GM18520 (cell line): ENCODE data around the gene SOX9.
"Not testable (repeated sequence)": the region's sequence is repeated elsewhere in the genome, so short reads cannot be mapped to it uniquely, and the experiment has no call there.

Source experiments
- ATAC-seq: cut with Tn5 transposase; IDR thresholded peaks from one replicate; pipeline ENCODE4 v1.9.1; 2021; ENCODE audit not compliant: unreplicated experiment

SOX9 gene

DNA sequence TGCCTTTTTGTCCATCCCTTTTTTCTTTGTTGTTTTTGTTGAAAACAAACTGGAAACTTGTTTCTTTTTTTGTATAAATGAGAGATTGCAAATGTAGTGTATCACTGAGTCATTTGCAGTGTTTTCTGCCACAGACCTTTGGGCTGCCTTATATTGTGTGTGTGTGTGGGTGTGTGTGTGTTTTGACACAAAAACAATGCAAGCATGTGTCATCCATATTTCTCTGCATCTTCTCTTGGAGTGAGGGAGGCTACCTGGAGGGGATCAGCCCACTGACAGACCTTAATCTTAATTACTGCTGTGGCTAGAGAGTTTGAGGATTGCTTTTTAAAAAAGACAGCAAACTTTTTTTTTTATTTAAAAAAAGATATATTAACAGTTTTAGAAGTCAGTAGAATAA lies 4.9 kb downstream of the SOX9 start:
- no peak for ATAC-seq

DNA sequence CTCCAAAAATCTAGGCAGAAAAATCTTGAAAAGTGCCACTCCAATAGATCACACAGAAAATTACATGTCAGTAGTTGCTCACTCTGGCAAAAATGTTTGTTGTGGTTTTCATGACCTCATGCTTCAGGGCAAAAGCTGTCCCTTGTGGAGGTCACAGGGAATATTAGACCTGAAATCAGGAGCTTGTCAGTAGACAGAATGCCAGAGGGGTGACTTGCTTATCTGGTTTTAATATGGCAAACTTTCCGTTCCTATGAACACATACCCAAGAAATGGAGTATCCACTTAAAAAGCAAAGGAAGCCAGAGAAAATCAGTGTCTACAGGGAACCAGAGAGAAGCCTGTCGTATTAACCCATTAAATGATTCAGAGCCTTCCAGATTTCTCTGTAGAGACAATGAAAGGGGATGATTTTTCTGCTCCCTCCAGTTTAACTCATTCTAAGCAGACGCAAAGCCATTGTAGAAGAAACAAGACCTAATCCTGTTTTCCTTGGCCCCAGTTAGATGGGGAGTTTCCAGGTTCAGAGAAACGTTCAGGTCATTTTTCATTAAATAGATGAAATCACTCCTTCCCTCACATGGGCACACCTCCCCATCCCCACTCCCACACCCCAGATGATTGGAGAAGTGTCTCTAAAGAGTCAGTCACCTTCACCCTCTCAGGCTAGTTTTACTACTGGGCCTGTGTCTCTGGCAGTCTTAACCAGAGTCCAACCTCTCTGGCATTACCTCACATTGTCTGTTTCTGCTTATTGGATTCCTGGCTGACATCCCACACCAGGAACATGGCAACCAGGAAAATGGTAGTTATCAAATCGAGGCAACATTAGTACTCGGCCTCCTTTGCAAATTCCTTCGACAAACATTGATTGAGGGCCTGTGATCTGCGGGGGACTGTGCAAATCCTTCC lies 6.0 kb downstream of the SOX9 start:
- no peak for ATAC-seq

DNA sequence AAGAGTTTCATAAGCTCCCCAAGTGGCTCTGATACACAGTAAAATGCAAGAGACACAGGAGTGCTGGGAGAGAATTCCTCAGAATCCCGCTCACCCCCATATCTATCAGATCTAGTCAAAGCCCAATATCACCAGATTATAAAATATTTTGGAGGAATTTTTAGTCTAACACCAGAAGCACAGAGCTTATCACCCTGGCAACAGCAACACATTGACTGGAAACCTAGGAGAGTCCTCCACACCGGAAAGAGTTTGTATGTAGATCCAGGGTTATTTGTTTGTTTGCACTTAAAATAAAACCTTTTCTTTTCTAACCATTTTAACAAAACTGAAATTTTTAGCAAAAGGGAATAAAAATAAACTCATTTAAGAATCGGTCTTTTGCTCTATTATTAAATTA lies 7.2 kb downstream of the SOX9 start:
- ATAC-seq, result no peak

DNA sequence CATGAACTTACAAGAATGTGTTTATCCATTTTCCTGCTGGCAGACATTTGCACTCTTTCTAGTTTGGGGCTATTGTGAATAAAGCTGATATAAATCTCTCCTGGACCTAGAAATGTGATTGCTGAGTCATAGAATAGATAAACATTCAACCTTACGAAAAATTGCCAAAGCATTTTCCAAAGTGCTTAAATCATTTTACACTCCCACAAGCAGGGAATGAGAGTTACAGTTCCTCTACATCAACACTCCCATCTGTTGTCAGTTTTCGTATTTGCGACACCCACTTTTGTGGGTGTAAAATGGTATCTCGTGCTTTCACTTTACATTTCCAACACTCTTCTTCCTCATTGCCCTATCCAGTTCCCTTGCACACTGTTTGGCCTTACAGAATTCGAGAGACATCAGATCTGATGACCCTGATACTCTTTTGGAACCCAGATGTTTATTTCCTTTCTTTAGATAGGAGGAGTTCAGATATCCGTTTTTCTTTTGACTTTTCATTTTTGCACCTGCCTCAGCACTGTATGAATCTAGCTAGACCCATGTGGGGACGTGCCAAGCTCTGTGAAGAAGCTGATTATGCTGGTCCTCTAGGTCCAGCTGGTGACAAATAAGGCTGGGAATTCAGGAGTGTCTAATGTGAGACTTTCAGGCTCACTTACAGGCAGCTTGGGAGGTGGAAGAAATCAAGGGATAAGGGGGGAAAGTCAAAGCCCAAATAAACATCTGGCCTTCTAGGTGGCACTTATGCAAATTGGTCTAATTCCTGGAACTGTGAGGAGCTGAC lies 14.0 kb downstream of the SOX9 start:
- ATAC-seq, result no peak

DNA sequence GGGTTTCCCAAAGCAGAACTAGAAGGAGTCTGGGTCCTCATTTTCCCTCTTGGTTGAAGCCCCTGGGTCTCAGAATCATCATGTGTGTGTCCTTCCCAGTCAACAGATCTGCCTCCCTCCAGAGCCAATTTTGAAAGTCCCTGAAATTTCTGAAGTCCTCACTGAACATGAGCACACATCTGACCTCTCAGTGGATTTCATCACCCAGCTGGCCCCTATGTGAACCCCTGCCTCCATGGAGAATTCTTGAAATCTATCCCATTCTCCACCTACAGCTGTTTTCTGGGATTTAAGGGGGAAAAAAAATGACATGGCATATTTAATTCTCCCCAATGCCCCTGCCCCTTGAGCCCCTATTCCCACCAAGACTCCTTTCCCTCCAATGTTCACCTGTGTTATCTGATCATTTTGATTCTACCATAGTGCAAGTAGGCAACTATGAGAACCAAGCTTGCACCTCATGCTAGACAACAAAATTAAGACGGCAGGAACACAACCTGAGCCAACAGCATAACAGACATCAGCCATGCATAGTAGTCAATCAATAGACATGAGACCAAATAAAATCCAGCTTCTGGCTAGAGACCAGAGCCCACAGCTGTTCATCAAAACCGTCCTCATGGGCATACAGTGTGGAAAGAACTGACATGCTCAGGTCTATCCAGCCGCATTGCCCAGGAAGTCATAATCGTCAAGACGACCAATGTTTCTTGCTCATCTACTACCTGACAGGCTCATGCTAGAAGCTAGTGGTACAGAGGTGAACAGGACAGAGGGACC lies 14.9 kb downstream of the SOX9 start:
- no peak for ATAC-seq

DNA sequence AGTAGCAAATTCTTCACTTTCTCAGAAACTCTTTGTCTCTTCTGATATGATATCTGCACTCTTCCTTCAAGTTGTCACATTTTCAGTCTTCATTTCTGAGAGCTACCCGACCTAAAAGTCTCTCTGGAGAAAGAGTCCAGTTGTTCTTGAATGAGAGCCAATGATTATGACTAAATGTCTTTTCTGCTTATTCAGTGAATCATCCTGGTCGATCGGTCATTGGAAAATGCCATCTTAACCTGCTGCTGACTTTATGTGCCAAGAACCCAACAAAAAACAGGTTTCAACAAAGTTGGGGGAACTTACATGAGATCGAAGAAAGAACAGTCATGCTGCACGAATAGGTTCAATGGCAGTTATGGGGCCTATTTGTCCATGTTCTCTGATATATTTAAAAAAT lies 15.9 kb downstream of the SOX9 start:
- no peak for ATAC-seq

DNA sequence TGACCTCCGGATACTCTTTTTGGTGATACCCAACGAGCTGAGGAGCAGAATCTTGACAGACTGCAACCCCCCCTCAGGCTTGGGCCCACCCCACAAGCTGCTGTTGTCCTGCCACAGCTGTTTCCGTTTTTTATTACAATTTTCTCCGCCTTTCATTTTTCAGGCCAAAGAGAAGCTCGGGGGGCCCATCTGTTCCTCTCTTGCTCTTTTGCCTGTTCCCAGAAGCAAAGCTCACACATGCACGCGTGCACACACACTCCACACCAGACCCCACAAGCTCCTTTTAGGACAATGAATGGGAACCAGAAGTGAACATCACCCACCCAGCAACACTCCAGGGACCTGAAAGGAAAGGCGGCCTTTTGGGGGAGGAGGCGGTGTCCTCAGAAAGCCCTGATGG lies 16.3 kb downstream of the SOX9 start:
- ATAC-seq, result no peak

DNA sequence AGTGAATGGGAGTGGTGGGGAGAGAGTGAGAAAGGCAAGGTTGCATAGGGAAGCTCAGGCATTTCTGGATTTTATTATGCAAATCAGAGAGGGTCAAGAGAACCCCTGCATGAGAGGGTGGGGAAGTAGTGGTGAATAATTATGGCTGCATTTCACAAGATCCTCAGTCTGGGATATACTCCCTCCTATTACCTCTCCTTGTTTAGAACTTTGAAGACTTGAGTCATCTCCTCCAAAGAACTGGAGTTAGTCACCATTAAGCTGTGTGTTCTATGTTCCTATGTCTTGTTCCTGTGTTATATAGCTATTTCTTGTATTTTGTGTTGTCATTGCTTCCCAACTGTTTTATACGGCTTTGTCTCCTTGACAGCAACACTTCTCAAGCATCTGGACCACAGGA lies 18.4 kb downstream of the SOX9 start:
- no peak for ATAC-seq

DNA sequence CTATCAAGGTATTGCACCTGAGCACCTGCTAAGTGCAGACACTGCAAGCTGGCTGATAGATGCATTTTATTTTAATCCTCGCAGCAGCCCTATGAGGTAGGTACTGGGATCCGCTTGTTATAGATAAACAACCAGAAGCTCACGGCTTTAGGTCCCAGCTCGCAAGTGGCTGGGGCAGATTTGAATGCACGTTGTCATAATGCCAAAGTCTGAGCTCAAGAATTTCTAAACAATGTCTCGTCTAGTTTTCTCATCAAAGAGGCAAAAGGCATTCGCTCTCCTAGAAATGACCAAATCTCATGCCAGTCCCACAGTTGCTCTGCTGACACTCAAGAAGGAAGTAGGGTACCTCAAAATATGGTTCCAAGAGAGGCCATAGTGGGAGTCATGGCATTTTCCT lies 20.5 kb downstream of the SOX9 start:
- no peak for ATAC-seq

DNA sequence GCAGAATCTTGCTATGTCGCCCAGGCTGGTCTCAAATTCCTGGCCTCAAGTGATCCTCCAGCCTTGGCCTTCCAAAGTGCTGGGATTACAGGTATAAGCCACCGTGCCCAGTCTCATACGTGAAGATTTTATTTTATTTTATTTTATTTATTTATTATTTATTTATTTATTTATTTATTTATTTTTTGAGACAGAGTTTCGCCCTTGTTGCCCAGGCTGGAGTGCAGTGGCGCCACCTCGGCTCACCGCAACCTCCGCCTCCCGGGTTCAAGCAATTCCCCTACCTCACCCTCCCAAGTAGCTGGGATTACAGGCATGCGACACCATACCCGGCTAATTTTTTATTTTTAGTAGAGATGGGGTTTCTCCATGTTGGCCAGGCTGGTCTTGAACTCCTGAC lies 21.3 kb downstream of the SOX9 start:
- not testable (repeated sequence) for ATAC-seq

DNA sequence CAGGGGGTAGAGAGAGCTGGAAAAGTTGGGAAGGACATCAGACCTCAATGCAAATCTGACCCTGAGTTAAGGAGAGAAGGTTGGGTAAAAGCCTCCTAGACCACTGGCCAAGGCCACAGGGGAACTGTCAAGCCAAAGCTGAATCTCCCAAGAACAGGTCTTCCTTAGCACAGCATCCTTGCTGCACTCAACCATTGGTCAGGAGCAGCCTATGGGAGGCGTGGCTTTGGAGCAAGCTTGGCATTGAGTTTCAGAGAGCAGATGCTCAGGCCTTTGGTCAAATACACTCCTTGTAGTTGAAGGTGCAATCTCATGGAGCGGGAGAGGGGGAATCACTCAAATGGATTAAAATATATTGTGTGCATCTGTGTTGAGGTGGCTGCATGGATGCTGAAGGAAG lies 21.8 kb downstream of the SOX9 start:
- ATAC-seq, result no peak

DNA sequence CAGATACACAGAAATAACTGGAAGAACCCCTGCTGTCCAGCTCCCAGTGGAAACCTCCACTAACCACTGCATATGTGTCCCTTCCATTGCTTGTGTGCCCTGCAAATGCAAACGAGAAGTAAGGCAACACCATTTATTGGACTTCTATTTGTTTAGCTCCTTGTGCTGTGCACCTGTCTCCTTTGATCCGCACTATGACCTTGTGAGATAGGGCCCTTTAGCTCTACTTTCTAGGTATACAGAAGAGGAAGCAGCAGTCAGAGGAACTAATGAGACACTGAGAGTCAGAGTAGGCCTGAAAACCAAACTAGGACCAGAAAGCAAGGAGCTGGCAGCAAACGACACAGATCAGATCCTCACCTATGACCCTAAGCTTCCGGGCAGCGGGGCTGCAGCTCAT lies 22.4 kb downstream of the SOX9 start:
- no peak for ATAC-seq

DNA sequence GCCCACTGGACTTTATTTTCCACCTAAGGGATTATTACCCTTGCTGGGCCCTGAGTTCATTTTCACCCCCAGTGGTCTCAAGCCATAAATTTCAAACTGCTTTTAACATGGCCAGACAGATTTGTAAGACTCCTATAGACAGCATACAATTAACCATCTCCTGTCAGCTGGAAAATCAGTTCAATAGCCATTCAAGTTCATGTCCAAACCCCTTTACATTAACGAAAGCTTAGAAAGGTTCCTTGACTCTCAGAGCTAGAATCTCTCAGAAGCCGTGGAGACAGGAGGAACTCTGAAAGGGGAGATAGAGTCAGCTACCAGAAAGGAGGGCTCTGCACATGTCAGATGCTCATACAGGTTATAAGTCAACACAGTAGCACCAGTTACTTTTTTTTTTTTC lies 23.3 kb downstream of the SOX9 start:
- no peak for ATAC-seq

DNA sequence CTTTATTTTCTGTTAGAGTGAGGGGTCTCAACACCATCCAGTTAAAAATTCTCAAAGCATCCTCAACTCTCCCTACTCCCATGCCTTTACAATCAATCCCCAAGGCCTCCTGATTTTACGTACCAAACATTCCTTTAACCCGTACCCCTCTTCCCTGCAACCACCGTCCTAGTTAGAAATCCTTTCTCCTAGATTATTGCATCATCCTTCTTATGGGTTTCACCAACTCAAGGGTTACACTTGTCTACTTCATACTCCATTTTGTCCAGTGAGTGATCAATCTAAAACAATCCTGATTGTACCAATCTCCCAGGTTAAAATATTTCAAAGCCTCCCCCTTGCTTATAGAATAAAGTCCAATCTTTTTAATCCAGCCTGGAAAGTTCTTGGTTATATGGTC lies 24.7 kb downstream of the SOX9 start:
- no peak for ATAC-seq

DNA sequence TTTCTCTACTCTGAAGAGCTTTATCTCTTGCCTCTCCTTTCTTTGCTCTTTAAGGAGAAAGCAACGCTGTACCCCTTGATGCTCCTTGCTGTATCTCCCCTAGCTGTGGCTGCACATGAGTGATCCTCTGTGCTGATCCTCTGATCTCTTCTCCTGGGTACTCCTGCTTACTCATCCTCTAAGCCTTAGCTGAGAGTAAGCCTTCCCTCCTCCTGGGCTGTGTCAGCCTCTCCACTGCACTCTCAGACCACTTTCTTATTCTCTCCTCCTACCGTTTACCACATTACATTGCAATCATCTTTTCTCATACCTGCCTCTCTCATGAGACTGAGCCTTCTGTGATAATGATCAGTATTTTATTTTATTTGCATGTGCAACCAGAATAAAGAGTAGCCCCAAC lies 25.1 kb downstream of the SOX9 start:
- no peak for ATAC-seq

DNA sequence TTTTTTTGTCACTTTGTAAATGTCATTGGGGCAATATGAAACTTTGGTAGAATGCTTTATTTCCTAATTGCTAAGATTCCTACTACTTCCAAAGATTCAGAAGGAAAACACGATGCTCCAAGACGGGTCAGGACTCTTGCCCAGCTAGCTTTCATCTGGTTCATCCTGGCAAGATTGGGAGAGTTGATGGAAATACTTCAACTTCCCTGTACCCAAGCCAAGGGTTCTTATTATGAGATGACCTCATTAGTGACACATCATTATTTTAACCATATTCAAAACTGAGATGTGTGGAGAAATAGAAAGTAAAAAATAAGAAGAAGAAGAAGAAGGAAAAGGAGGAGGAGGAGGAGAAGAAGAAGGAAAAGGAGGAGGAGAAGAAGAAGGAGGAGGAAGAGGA lies 25.6 kb downstream of the SOX9 start:
- no peak for ATAC-seq

DNA sequence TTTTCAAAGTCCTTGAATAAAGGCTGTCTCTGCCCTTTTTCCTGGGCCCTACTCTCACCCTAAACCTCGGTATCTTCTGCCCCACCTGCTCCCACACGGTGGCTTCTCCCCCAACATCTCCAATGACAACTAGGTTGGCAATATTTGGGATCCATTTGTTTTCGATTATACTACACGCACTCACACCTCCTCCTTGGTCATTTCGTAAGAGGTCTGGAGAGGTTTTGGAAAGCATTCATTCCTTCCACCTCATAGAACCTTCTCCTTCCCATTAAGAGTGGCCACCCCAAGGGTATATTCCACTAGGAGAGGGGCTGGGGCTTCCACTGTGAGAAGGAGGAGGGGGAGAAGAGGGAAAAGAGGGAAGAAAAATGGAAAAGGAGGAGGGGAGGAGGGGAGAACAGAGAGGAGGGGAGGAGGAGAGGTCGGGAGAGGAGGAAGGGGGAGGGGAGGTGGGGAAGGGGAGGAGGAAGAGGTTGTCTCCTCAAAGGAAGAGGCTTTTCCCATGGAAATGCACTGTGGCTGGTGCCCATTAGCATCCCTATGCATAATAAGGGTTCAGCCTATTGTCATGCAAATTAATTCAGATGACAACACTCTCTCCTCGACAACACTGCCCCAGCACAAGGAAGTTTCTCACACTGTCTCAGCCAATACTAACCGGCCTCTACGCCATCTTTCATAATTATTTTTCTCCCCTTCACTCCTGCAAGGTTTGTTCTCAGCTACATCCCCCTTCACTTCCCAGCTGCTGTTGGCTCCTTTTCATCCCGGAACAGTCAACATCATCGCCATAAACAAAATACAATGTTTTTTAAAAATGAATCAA lies 30.0 kb downstream of the SOX9 start:
- no peak for ATAC-seq

DNA sequence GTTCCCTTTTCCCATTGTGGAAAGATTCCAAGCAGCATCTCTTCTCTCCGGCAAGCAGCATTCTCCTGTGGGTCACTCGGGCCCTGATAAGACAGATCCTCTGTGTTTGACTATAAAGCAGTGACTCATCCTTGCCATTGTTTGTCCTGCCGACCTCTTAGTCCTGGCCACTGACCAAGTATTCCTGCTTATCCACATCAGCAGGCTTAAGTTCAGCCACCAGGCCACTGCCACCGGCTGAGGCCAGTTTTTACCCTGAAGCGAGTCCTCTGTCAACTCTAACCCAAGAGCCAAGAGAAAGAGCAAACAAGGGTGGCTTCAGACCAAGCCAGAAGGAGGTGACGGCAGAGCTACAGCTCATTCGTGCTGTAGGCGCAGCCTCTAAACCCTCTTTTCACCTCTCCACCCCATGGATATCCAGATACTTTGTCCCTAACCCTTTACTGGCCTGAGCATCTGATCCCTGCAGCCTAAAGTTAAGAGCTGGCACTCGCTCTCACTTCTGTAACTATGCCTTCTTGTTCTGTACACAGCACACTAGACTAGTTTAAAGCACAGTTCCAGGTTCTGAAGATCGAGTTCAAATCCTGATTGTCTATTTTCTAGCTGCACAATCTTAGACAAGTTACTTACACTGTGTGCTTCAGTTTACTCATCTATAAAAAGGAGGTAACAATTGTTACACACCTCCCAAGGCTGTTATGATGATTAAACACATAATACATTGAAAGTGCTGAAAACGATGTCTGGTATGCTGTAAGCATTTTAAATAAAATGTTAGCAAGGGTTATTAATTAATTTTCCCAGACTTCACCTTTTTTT lies 31.0 kb downstream of the SOX9 start:
- ATAC-seq, result no peak

DNA sequence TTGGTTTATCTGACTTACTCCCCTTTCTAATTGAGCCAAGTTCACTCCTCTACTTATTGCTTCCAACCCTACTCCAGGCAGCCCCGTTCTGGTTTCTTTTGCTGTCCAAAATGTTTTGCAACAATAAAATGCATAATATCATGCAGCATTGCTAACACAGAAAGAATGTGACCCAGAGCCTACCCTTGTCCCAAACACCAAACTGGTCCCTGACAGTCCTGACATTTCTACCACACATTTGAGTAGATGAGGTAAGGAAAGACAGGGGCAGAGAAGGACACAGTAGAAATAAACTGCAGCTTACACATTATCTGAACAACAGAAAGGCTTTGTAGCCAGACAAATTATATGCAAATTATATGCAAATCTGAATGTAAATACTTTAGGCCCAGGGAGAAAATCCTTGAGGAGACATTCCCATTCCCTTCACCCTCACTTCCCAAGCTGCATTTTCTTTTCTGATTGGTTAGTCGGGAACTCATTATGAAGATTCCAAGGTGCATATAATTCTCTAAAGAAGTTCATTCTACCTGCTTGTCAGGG lies 31.6 kb downstream of the SOX9 start:
- ATAC-seq, result no peak
